Neutrophil (primary cell): ENCODE measurements around the gene RDX.
"Not testable (repeated sequence)": the region's sequence is repeated elsewhere in the genome, so short reads cannot be mapped to it uniquely, and the experiment has no call there.

Source experiments
- H3K27ac ChIP-seq: fragments of 200-600 bp; sonication (generic); 2 replicates; pipeline ENCODE4 v1.5.1; 2016; ENCODE audit warnings: mild to moderate bottlenecking, moderate library complexity
- H3K27me3 ChIP-seq: fragments of 200-600 bp; sonication (generic); 2 replicates; pipeline ENCODE4 v1.6.0; 2016; ENCODE audit warnings: mild to moderate bottlenecking
- H3K36me3 ChIP-seq: fragments of 200-600 bp; sonication (generic); 2 replicates; pipeline ENCODE4 v1.5.1; 2017
- H3K4me1 ChIP-seq, 2 experiments: fragments of 200-600 bp in 1 of 2; sonication (generic) in 1 of 2; 1 replicate in 1 of 2; 2 replicates in 1 of 2; pipeline versions ENCODE4 v1.5.1 to v1.6.1; 2013 to 2016; ENCODE audit warnings: low read depth in 1 of 2, low read length in 1 of 2, mild to moderate bottlenecking in 1 of 2, moderate library complexity in 1 of 2; ENCODE audit not compliant: control insufficient read depth in 1 of 2, insufficient read depth in 1 of 2
- H3K4me3 ChIP-seq, 2 experiments: fragments of 200-600 bp in 1 of 2; sonication (generic) in 1 of 2; 1 replicate in 1 of 2; 2 replicates in 1 of 2; pipeline ENCODE4 v1.5.1; 2013 to 2016; ENCODE audit warnings: low read depth in 1 of 2, low read length in 1 of 2, mild to moderate bottlenecking in 1 of 2, moderate library complexity in 1 of 2
- H3K9me3 ChIP-seq: fragments of 200-600 bp; sonication (generic); 2 replicates; pipeline ENCODE4 v1.5.1; 2016
- TF ChIP-seq, protein P1 (sequence below): fragments of 200-600 bp; sonication (generic); IDR thresholded peaks from 2 replicates; pipeline ENCODE4 v1.5.1; 2016; ENCODE audit warnings: antibody characterized with exemption

The RDX gene

DNA sequence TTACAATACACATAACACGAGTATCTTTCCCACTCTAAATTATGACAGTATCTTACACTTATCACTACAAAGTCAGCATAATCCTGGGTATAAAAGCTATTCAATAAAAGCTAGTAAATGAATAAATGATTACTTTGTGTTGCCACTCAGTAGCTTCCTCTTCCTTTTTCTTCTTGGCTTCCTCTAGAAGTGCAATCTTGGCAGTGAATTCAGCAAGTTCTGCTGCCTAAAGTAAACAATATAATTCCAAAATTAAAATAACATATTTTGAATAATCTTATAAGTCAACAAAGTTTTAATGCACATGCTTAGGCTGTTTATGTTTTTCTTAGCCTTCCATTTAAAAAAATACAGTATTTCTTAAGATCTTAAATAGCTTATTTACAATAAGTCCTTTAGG is 60.4 kb downstream of the RDX start:
- no peaks in the 10 kb centered on the region for H3K4me1 ChIP-seq
- peaks cover 39% of the 10 kb centered on the region for H3K36me3 ChIP-seq
- TF ChIP-seq, protein P1, sequence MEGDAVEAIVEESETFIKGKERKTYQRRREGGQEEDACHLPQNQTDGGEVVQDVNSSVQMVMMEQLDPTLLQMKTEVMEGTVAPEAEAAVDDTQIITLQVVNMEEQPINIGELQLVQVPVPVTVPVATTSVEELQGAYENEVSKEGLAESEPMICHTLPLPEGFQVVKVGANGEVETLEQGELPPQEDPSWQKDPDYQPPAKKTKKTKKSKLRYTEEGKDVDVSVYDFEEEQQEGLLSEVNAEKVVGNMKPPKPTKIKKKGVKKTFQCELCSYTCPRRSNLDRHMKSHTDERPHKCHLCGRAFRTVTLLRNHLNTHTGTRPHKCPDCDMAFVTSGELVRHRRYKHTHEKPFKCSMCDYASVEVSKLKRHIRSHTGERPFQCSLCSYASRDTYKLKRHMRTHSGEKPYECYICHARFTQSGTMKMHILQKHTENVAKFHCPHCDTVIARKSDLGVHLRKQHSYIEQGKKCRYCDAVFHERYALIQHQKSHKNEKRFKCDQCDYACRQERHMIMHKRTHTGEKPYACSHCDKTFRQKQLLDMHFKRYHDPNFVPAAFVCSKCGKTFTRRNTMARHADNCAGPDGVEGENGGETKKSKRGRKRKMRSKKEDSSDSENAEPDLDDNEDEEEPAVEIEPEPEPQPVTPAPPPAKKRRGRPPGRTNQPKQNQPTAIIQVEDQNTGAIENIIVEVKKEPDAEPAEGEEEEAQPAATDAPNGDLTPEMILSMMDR: no peak
- H3K27ac ChIP-seq: no peak overlapping the region
- no peaks in the 10 kb centered on the region for H3K9me3 ChIP-seq
- no peak overlapping the region for H3K4me3 ChIP-seq
- H3K27me3 ChIP-seq: no peaks in the 10 kb centered on the region

DNA sequence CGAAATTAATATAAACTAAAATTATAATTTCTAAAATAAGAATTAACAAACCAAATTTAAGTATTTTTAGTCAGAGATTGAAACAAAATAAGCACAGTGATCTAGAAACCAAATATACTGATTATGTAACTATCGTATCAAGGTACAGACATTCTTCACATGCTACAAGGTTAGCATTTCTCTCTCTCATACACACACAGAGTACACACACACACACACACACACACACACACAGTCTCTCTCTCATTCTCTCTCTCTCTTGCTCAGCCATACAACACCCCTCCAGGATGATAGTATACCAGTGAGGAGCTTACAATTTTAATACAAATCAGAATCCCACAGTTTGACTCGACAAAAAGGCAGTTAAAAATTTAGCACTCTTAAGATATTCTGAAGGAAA is 66.0 kb downstream of the RDX start:
- TF ChIP-seq, protein P1: no peak
- Histone ChIP-seq H3K27ac (no peak overlapping the region), H3K4me3 (no peak overlapping the region), H3K4me1 (no peaks in the 10 kb centered on the region), H3K36me3 (peaks cover 40% of the 10 kb centered on the region), H3K27me3 (no peaks in the 10 kb centered on the region), H3K9me3 (no peaks in the 10 kb centered on the region)

DNA sequence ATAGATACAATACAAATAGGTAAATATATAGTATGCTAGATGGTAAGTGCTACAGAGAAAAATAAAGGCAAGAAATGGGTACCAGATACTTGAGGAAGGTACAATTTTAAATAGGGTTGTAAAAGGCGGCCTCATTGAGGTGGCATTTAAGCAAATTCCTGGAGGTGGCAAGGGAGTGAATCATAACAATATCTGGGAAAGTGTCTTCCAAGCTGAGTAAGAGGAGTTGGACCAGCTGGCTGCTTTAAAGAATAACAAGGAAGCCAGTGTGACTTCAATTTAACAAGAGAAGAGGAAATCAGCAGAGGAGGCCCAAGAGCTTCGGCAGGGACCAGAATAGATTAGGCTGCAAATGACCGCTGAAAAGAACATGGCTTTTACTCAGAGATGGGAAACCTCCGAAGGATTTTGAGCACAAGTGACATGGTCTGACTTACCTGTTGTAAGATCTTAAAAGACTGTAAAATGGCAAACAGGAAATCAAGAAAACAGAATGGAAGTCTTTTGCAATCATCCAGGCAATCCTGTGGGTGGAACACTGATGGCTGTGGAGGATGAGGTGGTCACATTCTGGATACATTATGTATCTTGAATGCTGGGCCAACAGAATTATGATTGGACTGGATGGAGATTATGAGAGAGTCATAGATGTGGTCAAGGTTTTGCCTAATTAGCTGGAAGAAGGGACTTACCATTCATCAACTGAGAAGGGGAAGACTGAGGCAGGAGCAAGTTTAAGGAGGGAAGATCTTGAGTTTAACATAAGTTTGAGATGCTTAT is 77.2 kb downstream of the RDX start:
- Histone ChIP-seq H3K36me3 (no peaks in the 10 kb centered on the region), H3K27ac (no peak overlapping the region), H3K9me3 (no peaks in the 10 kb centered on the region), H3K4me1 (no peaks in the 10 kb centered on the region), H3K4me3 (no peak overlapping the region), H3K27me3 (no peaks in the 10 kb centered on the region)
- TF ChIP-seq, protein P1: no peak

DNA sequence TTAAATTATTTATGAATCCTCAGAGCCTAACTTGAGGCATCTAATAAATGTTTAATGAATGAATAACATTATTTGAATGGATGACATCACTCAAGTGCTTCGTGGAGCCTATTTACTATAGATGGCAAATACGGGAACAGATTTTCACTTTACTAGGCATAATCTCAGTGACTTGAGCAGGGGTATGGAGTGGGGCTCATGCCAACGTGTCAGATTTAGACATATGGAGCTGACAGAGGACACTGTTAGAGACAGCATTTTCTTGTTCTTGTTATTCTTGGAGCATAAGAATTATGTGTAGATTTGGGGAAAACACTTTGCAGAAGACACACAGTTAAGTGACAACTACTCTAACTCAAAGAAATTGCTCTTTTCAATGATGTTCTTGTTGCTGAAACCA is 78.5 kb downstream of the RDX start:
- no peaks in the 10 kb centered on the region for H3K4me1 ChIP-seq
- TF ChIP-seq, protein P1: no peak
- no peaks in the 10 kb centered on the region for H3K9me3 ChIP-seq
- no peak overlapping the region for H3K4me3 ChIP-seq
- no peaks in the 10 kb centered on the region for H3K36me3 ChIP-seq
- no peak overlapping the region for H3K27ac ChIP-seq
- H3K27me3 ChIP-seq: no peaks in the 10 kb centered on the region

DNA sequence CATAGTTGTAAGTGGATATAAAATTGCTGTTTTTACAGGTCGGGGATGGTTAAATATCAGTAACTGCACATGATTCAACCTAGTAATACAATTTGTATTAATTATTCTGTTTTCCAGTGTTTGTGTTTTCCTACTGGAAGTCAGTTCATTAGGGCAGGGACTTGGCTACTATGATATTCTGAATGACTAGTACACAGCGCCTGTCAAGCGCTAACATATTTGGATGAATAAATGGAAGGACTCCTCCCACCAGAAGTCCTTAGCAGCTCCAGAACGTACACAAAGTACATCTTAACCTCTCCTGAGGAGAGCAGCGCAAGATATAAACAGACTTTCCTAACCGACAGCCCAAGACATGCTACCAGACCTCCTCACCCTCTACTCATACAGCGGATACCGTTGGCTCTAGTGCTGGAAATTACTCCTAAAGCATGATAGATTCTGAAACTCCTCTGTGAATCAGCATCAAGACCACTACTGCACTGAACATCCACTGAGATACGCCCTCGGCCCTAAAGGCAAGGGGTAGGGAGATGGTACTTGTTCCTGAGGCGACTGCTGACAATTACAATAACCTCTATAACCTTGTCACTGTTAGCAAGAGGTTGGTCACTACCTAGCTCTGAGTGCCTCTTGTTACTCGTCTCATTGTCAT is 79.1 kb downstream of the RDX start:
- TF ChIP-seq, protein P1: no peak
- Histone ChIP-seq H3K9me3 (no peaks in the 10 kb centered on the region), H3K36me3 (no peaks in the 10 kb centered on the region), H3K27ac (no peak overlapping the region), H3K4me1 (no peaks in the 10 kb centered on the region), H3K4me3 (no peak overlapping the region), H3K27me3 (no peaks in the 10 kb centered on the region)

GRCh38 chr11:110209313-110209694 is 87.1 kb downstream of the RDX start:
- not testable (repeated sequence) for H3K4me1 ChIP-seq, H3K27ac ChIP-seq, H3K27me3 ChIP-seq, H3K9me3 ChIP-seq, H3K36me3 ChIP-seq, H3K4me3 ChIP-seq

GRCh38 chr11:110208678-110209312 is 87.6 kb downstream of the RDX start:
- not testable (repeated sequence) for H3K4me1 ChIP-seq, H3K4me3 ChIP-seq

More at GRCh38 chr11:110208678-110209312, 87.6 kb downstream of the RDX start:
- H3K36me3 ChIP-seq, H3K27me3 ChIP-seq, H3K27ac ChIP-seq, H3K9me3 ChIP-seq: not testable (repeated sequence)
